ENCODE measurements around the gene MYO10.
A peak's percentile ranks its signal among the peaks of the same experiment; 100 is the strongest.
"Not testable (repeated sequence)": the region's sequence is repeated elsewhere in the genome, so short reads cannot be mapped to it uniquely, and the experiment has no call there.

Gene MYO10

DNA sequence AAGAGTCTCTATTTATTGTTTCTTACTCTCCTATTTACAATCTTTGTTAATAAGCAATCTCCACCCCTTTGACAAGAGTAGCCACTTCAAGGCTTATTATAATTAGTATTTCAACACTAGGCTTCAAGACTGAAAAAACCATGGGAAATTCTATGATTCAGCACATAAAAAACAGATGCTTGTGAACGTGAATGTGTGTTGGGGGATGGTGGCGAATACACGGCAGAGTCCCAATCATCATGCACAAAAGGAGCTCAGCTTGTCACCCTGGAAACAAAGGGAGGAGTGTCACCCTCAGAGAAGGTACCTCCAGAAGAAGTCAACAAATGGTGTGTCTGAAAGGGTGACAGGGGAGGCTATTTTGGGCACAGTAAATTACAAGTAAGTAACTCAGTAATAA, 162.1 kb downstream of the MYO10 start:
- intact Hi-C loops (cut with DNase I), result no loop called here
- DNase-seq, result peak in 9 of 42 donors; percentile 10 to 47 (median 21)

GRCh38 chr5:16772556-16772955, 163.5 kb downstream of the MYO10 start:
- intact Hi-C loops (cut with DNase I), result no loop called here
- no peak for DNase-seq

DNA sequence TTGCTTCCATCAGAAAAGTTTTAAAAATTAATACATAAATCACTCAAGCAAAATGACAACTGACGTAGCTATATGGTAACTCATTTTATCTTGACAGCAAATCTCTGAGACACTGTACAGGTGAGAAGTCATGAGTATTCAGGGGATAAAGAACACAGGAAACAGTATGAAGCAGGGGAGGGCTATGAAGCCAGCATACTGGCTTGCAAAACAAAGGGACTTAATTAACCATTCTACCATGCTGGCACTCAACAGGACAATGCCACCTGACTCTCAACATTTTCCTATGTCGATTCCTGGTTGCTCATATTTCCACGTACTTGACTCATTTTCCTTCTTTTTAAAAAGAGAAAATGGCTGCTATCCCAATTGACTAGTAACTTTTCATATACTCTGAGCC, 167.9 kb downstream of the MYO10 start:
- intact Hi-C loops (cut with DNase I), result no loop called here
- DNase-seq, result no peak

DNA sequence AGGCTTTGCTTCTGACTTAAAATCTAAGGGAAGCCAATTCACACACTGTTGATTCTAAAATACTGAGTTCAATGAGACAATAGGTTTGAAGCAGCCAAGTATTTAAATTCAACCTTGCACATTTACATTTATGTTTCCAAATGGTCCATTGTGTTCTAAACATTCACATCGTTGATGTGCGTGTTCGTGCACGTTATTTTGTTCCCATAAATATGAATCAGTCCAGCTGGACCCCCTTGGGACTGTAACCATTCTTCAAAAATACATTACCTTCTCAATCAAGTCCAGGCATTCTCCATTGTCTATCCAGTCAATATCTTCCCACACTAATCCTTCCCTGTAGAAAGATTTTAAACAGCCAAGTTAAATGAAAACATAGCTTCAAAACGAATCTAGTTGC, 172.9 kb downstream of the MYO10 start:
- no peak for DNase-seq
- intact Hi-C loops (cut with DNase I), result no loop called here

GRCh38 chr5:16759147-16759773, 176.8 kb downstream of the MYO10 start:
- peak in 2 of 42 donors; percentile 22 to 48 for DNase-seq

DNA sequence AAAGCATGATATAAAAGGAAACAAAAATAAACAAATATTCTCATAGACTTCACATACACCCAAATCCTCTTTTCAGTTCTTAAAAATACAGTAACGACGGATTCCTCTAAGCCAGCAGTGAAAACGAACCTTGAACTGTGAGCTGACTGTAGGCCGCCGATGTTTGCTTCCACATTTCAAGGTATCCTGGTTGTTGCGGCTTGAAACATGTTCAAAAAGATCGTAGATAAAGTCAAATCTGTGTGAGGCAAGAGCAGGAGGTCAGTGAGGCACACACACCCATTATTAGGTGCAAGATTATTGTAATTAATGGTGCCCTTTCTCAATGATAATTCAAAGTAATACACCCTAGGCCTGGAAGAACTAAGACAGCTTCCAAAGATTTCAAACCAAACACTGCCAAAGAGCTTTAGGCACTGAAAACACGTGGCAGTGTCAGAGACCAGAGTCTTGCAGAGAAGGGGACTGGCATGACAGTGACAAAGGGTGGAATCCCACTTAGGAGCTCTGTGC, 178.0 kb downstream of the MYO10 start:
- intact Hi-C loops (cut with DNase I), result no loop called here
- DNase-seq, result no peak

More at GRCh38 chr5:16759147-16759773, 176.8 kb downstream of the MYO10 start:
- intact Hi-C loops (cut with DNase I), result no loop called here

- DNase-seq; intact Hi-C loops (cut with DNase I): not testable (repeated sequence)
Observed at GRCh38 chr5:16757577-16757976, 178.5 kb downstream of the MYO10 start.

- intact Hi-C loops (cut with DNase I), result no loop called here
- DNase-seq, result no peak
Observed at GRCh38 chr5:16757146-16757545, 178.9 kb downstream of the MYO10 start.

DNA sequence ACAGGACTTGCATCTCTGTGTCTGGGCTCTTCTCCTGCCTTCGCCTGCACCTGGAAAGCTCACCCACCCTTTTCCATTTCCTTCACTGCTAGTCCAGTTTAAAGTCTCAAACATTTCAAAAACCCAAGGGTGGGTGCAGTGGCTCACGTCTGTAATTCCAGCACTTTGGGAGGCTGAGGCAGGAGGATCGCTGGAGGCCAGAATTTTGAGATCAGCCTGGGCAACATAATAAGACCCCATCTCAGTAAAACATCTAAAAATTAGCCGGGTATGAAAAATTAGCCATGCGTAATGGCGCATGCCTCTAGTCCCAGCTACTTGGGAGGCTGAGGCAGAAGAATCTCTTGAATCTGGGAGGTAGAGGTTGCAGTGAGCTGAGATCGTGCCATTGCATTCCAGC, 179.4 kb downstream of the MYO10 start:
- DNase-seq, result no peak
- intact Hi-C loops (cut with DNase I), result no loop called here

GRCh38 chr5:16755641-16756040, 180.4 kb downstream of the MYO10 start:
- DNase-seq, result no peak
- intact Hi-C loops (cut with DNase I), result no loop called here

DNA sequence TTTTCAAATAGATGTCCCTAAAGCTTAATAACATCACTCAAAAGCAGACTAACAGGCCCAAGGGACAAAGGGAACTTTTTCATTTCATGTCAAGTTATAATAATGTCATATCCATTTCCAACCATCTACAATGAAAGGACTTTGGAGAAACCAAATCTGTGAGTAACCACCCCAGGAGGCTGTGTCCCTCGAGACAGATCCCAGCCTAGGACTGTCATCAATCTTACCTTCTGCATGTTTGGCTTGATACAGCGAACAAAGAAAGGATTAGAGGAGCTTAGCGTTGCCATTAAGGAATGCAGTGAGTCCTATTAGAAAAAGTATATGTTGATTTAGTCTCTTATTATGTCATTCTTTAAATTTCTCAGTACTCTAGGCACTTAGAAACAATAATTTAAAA, 181.5 kb downstream of the MYO10 start:
- intact Hi-C loops (cut with DNase I), result no loop called here
- DNase-seq, result no peak

DNA sequence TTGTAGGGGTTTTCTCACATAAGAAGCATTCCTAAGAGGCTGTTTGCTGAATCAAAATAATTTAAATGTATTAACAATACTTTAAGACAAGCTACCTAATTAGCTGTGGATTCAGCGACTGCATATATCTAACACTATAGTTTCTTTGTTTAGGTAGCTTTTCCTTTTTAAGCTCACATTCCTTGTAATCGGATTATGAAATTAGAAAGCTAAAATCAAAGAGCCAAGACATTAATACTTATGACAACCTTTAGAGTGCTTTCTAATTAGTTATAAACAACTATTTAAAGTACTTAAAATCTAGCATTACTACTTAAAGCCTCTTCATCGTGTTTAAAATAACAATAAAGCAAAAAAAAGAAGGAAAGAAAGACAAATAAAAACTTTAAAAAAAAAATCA, 182.0 kb downstream of the MYO10 start:
- DNase-seq, result no peak
- intact Hi-C loops (cut with DNase I), result no loop called here

- DNase-seq, result no peak
- intact Hi-C loops (cut with DNase I), result no loop called here
Observed at GRCh38 chr5:16750445-16750844, 185.6 kb downstream of the MYO10 start.

- intact Hi-C loops (cut with DNase I), result no loop called here
- peak in 1 of 42 donors; percentile 27 for DNase-seq
Observed at GRCh38 chr5:16749626-16750025, 186.5 kb downstream of the MYO10 start.

DNA sequence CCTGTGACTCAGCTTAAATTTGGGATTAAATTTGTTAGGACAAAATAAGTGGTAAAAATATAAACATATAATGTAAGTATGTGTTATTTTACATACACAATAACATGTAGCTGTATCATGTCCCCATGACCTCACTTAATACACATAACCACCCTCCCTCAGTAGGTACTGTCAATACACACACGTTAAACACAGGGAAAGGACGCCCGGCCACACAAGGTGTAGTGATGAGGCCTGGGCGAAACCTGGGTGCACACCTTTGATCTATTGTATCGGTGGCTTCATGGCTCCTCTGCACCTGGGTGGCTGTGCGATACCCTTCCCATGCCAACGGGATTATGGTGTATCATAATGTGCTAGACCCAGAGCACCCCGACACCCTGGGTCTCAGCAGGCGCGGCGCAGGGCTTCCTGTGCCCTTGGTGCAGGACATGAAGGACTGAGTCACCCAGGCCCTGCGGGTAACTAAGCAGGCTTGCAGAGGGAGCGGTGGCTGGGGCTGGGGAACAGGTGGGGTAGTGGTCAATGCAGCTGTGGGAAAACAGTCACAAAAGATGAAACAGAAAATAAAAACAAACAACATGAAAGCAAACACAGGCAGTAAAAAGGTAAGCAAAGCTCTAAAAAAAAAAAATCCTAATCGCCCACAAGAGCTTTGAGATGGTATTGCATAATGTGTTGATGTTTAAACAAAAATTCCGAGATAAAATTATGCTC, 191.8 kb downstream of the MYO10 start:
- intact Hi-C loops (cut with DNase I), result no loop called here
- no peak for DNase-seq

DNA sequence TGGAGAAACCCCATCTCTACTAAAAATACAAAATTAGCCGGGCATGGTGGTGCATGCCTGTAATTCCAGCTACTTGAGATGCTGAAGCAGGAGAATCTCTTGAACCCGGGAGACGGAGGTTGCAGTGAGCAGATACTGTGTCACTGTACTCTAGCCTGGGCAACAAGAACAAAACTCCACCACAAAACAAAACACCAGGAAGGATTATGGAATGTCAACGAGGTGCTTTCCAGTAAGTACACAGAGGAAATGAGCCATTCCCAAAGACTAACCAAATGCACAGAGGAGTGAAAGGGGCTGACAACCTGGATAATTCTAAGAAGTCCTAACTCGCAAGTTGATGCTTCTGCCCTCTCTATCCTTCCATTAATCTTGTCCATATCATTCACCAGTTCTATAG, 193.2 kb downstream of the MYO10 start:
- DNase-seq, result no peak
- intact Hi-C loops (cut with DNase I), result no loop called here

- peak in 4 of 42 donors; percentile 21 to 53 (median 38) for DNase-seq
- intact Hi-C loops (cut with DNase I), result no loop called here
Observed at GRCh38 chr5:16740811-16741392, 195.2 kb downstream of the MYO10 start.

DNA sequence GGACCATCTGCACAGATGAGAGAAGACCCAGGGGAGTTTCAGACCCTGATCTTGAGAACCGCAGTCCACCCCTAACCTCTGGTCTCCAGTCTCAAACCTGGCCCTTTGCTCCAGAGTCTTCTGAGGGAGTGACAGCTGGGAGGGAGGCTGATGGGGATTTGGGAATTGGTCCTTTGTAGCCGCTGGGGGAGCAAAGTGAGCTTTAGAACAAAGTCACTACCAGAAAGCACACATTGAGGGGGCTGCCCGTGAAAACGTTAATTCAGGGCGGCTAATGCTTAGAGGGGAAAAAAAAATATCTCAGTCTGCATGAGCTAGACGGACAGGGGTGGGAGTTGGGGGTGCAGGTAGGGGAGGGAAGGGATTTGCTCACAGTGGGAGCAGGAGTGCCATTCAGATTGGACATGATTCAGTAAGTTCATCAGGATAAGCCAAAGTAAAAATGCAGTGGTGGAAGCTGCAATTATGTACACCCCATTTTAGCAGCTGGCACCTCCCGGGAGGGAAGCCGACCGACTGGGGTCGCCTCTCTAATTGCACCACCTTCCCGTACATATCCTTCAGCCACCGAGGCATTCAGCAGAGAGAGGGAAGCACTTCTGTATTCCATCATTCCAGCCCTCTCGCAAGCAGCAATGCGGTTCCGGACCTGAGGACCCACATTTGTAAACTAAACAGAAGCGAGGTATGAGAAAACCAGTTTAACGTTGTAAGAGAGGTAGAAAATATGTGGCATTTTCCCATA, 195.8 kb downstream of the MYO10 start:
- no peak for DNase-seq
- intact Hi-C loops (cut with DNase I), result no loop called here

- DNase-seq; intact Hi-C loops (cut with DNase I): not testable (repeated sequence)
Observed at GRCh38 chr5:16738393-16738792, 197.7 kb downstream of the MYO10 start.

Data from head of caudate nucleus (tissue), 42 donors.